Measurements from ENCODE around the gene SLC25A31.
A peak's percentile ranks its signal among the peaks of the same experiment; 100 is the strongest.

SLC25A31 gene

GRCh38 chr4:127781300-127782024, 51.3 kb downstream of the SLC25A31 start:
- Histone ChIP-seq H3K9ac (ENCODE audit: low read length) (peak overlapping the region; percentile 80), H3K27me3 (ENCODE audit: control insufficient read depth, insufficient read depth, low read length) (peaks cover 3% of the 10 kb centered on the region)

GRCh38 chr4:127782025-127782274, 51.8 kb downstream of the SLC25A31 start:
- Histone ChIP-seq H3K36me3 (ENCODE audit: control insufficient read depth, insufficient read depth, low read length) (no peaks in the 10 kb centered on the region), H3K9ac (ENCODE audit: low read length) (peak overlapping the region; percentile 80), H3K4me3 (ENCODE audit: low read length) (peak overlapping the region; percentile 37), H3K27me3 (ENCODE audit: control insufficient read depth, insufficient read depth, low read length) (peaks cover 3% of the 10 kb centered on the region), H3K4me1 (ENCODE audit: control insufficient read depth, insufficient read depth, low read length) (no peaks in the 10 kb centered on the region), H3K9me3 (ENCODE audit: control insufficient read depth, low read length) (no peaks in the 10 kb centered on the region)

More at GRCh38 chr4:127781300-127782024, 51.3 kb downstream of the SLC25A31 start:
- no peaks in the 10 kb centered on the region for H3K4me1 ChIP-seq (ENCODE audit: control insufficient read depth, insufficient read depth, low read length)
- no peaks in the 10 kb centered on the region for H3K36me3 ChIP-seq (ENCODE audit: control insufficient read depth, insufficient read depth, low read length)
- peak overlapping the region; percentile 37 for H3K4me3 ChIP-seq (ENCODE audit: low read length)
- H3K9me3 ChIP-seq (ENCODE audit: control insufficient read depth, low read length), result no peaks in the 10 kb centered on the region

- peak within 1 kb of the TSS; percentile 80 for H3K9ac ChIP-seq (ENCODE audit: low read length)
Measured at GRCh38 chr4:127782275-127783025, 52.2 kb downstream of the SLC25A31 start, which contains the start of gene HSPA4L. Gene HSPA4L (plus strand): TSS chr4:127782322. CDS start chr4:127782551, 229 bp downstream.

GRCh38 chr4:127783026-127783769, 53.0 kb downstream of the SLC25A31 start:
- H3K9me3 ChIP-seq (ENCODE audit: control insufficient read depth, low read length), result no peaks in the 10 kb centered on the region
- peaks cover under 1% of the 10 kb centered on the region for H3K27me3 ChIP-seq (ENCODE audit: control insufficient read depth, insufficient read depth, low read length)
- H3K4me3 ChIP-seq (ENCODE audit: low read length), result peak overlapping the region; percentile 37
- no peaks in the 10 kb centered on the region for H3K4me1 ChIP-seq (ENCODE audit: control insufficient read depth, insufficient read depth, low read length)
- H3K36me3 ChIP-seq (ENCODE audit: control insufficient read depth, insufficient read depth, low read length), result no peaks in the 10 kb centered on the region
- H3K9ac ChIP-seq (ENCODE audit: low read length), result peak overlapping the region; percentile 80

More at GRCh38 chr4:127782275-127783025, 52.2 kb downstream of the SLC25A31 start, which contains the start of gene HSPA4L:
- H3K4me1 ChIP-seq (ENCODE audit: control insufficient read depth, insufficient read depth, low read length), result no peaks in the 10 kb centered on the region
- peak within 1 kb of the TSS; percentile 37 for H3K4me3 ChIP-seq (ENCODE audit: low read length)
- H3K9me3 ChIP-seq (ENCODE audit: control insufficient read depth, low read length), result no peaks in the 10 kb centered on the region
- no peaks in the 10 kb centered on the region for H3K36me3 ChIP-seq (ENCODE audit: control insufficient read depth, insufficient read depth, low read length)
- peaks cover 3% of the 10 kb centered on the region for H3K27me3 ChIP-seq (ENCODE audit: control insufficient read depth, insufficient read depth, low read length)

- Histone ChIP-seq H3K4me3 (ENCODE audit: low read length) (no peak overlapping the region), H3K4me1 (ENCODE audit: control insufficient read depth, insufficient read depth, low read length) (no peaks in the 10 kb centered on the region), H3K27me3 (ENCODE audit: control insufficient read depth, insufficient read depth, low read length) (no peaks in the 10 kb centered on the region), H3K36me3 (ENCODE audit: control insufficient read depth, insufficient read depth, low read length) (no peaks in the 10 kb centered on the region), H3K9me3 (ENCODE audit: control insufficient read depth, low read length) (no peaks in the 10 kb centered on the region), H3K9ac (ENCODE audit: low read length) (peak overlapping the region; percentile 9)
Measured at GRCh38 chr4:127783955-127784770, 54.0 kb downstream of the SLC25A31 start.

- H3K4me1 ChIP-seq (ENCODE audit: control insufficient read depth, insufficient read depth, low read length), result no peaks in the 10 kb centered on the region
- H3K9ac ChIP-seq (ENCODE audit: low read length), result no peak overlapping the region
- no peaks in the 10 kb centered on the region for H3K9me3 ChIP-seq (ENCODE audit: control insufficient read depth, low read length)
- no peaks in the 10 kb centered on the region for H3K36me3 ChIP-seq (ENCODE audit: control insufficient read depth, insufficient read depth, low read length)
- H3K27me3 ChIP-seq (ENCODE audit: control insufficient read depth, insufficient read depth, low read length), result no peaks in the 10 kb centered on the region
- H3K4me3 ChIP-seq (ENCODE audit: low read length), result no peak overlapping the region
Measured at GRCh38 chr4:127788517-127788916, 58.3 kb downstream of the SLC25A31 start.

GRCh38 chr4:127791391-127791790, 61.2 kb downstream of the SLC25A31 start:
- Histone ChIP-seq H3K4me1 (ENCODE audit: control insufficient read depth, insufficient read depth, low read length) (no peaks in the 10 kb centered on the region), H3K4me3 (ENCODE audit: low read length) (no peak overlapping the region), H3K9ac (ENCODE audit: low read length) (no peak overlapping the region), H3K9me3 (ENCODE audit: control insufficient read depth, low read length) (no peaks in the 10 kb centered on the region), H3K27me3 (ENCODE audit: control insufficient read depth, insufficient read depth, low read length) (no peaks in the 10 kb centered on the region), H3K36me3 (ENCODE audit: control insufficient read depth, insufficient read depth, low read length) (no peaks in the 10 kb centered on the region)

- no peak overlapping the region for H3K9ac ChIP-seq (ENCODE audit: low read length)
- no peaks in the 10 kb centered on the region for H3K4me1 ChIP-seq (ENCODE audit: control insufficient read depth, insufficient read depth, low read length)
- H3K4me3 ChIP-seq (ENCODE audit: low read length), result no peak overlapping the region
- no peaks in the 10 kb centered on the region for H3K27me3 ChIP-seq (ENCODE audit: control insufficient read depth, insufficient read depth, low read length)
- no peaks in the 10 kb centered on the region for H3K9me3 ChIP-seq (ENCODE audit: control insufficient read depth, low read length)
- H3K36me3 ChIP-seq (ENCODE audit: control insufficient read depth, insufficient read depth, low read length), result no peaks in the 10 kb centered on the region
Measured at GRCh38 chr4:127793528-127793927, 63.3 kb downstream of the SLC25A31 start.

GRCh38 chr4:127799711-127800110, 69.5 kb downstream of the SLC25A31 start:
- H3K4me1 ChIP-seq (ENCODE audit: control insufficient read depth, insufficient read depth, low read length), result no peaks in the 10 kb centered on the region
- no peaks in the 10 kb centered on the region for H3K9me3 ChIP-seq (ENCODE audit: control insufficient read depth, low read length)
- H3K27me3 ChIP-seq (ENCODE audit: control insufficient read depth, insufficient read depth, low read length), result no peaks in the 10 kb centered on the region
- no peak overlapping the region for H3K9ac ChIP-seq (ENCODE audit: low read length)
- no peaks in the 10 kb centered on the region for H3K36me3 ChIP-seq (ENCODE audit: control insufficient read depth, insufficient read depth, low read length)
- H3K4me3 ChIP-seq (ENCODE audit: low read length), result no peak overlapping the region

- no peaks in the 10 kb centered on the region for H3K27me3 ChIP-seq (ENCODE audit: control insufficient read depth, insufficient read depth, low read length)
- no peak overlapping the region for H3K9ac ChIP-seq (ENCODE audit: low read length)
- H3K4me1 ChIP-seq (ENCODE audit: control insufficient read depth, insufficient read depth, low read length), result no peaks in the 10 kb centered on the region
- no peaks in the 10 kb centered on the region for H3K36me3 ChIP-seq (ENCODE audit: control insufficient read depth, insufficient read depth, low read length)
- H3K9me3 ChIP-seq (ENCODE audit: control insufficient read depth, low read length), result no peaks in the 10 kb centered on the region
- H3K4me3 ChIP-seq (ENCODE audit: low read length), result no peak overlapping the region
Measured at GRCh38 chr4:127809173-127809800, 79.1 kb downstream of the SLC25A31 start.

- Histone ChIP-seq H3K9me3 (ENCODE audit: control insufficient read depth, low read length) (no peaks in the 10 kb centered on the region), H3K4me3 (ENCODE audit: low read length) (no peak overlapping the region), H3K4me1 (ENCODE audit: control insufficient read depth, insufficient read depth, low read length) (no peaks in the 10 kb centered on the region), H3K36me3 (ENCODE audit: control insufficient read depth, insufficient read depth, low read length) (no peaks in the 10 kb centered on the region), H3K27me3 (ENCODE audit: control insufficient read depth, insufficient read depth, low read length) (no peaks in the 10 kb centered on the region), H3K9ac (ENCODE audit: low read length) (no peak overlapping the region)
Measured at GRCh38 chr4:127810551-127810950, 80.4 kb downstream of the SLC25A31 start.

Data from mucosa of stomach (tissue), 1 donor.